Endothelial cell of umbilical vein (primary cell): ENCODE measurements around the gene FBLIM1. TPM values are rescaled to one million over a fixed set of nuclear protein-coding genes. Genes with fewer than 3 reads are reported as not detected.

Experiments
- BruUV-seq: library from RNA; stranded (reverse); fragments of 400-500 nt; replicated peaks from 2 replicates; lab custom pipeline; 2021; lab: Mats Ljungman, UMichigan
- CTCF ChIA-PET: fragments of 300-600, 350-600 bp; sonication (Branson Sonifier 250); formaldehyde crosslinking; loops from one replicate; lab custom pipeline; 2021; ENCODE audit warnings: antibody characterized with exemption, inconsistent platforms; lab: Charles Lee
- POLR2A ChIA-PET: fragments of 300-600, 350-600 bp; sonication (Branson Sonifier 250); formaldehyde crosslinking; loops from one replicate; lab custom pipeline; 2021; ENCODE audit warnings: antibody characterized with exemption, inconsistent platforms; lab: Charles Lee
- DNase-seq: peaks from one replicate; pipeline ENCODE4 v3.0.0-alpha.2; 2011; ENCODE audit warnings: low read depth, low spot score
- FAIRE-seq: peaks from 2 replicates; lab custom pipeline; 2011; peaks lifted over from hg19 to GRCh38; lab: Jason Lieb, UNC
- H2AFZ ChIP-seq: 2 replicates; pipeline ENCODE4 v1.6.0; 2012; ENCODE audit warnings: low read depth, low read length, control low read depth, inconsistent platforms
- H3K27ac ChIP-seq: 2 replicates; pipeline ENCODE4 v1.5.1; 2011; ENCODE audit warnings: low read depth, mild to moderate bottlenecking, control low read depth, low read length, moderate library complexity; ENCODE audit not compliant: insufficient read depth
- H3K27me3 ChIP-seq, 2 experiments: 2 replicates each; pipeline versions ENCODE4 v1.6.0 to v1.6.1; 2011; ENCODE audit warnings: low read length in 2 of 2, mixed read lengths in 1 of 2; ENCODE audit not compliant: control insufficient read depth in 2 of 2, insufficient read depth in 2 of 2
- H3K36me3 ChIP-seq, 2 experiments: 2 replicates in 1 of 2; 3 replicates in 1 of 2; pipeline ENCODE4 v1.5.1; 2011; ENCODE audit warnings: low read length in 2 of 2, mild to moderate bottlenecking in 1 of 2, moderate library complexity in 1 of 2; ENCODE audit not compliant: control insufficient read depth in 2 of 2, insufficient read depth in 2 of 2; ENCODE audit errors: extremely low read depth in 1 of 2
- H3K4me1 ChIP-seq: 3 replicates; pipeline ENCODE4 v1.5.1; 2011; ENCODE audit warnings: mild to moderate bottlenecking, low read length; ENCODE audit not compliant: control insufficient read depth, insufficient read depth; ENCODE audit errors: extremely low read depth
- H3K4me2 ChIP-seq: 2 replicates; pipeline ENCODE4 v1.6.1; 2011; ENCODE audit warnings: low read length, control low read depth, mixed read lengths; ENCODE audit not compliant: insufficient read depth
- H3K4me3 ChIP-seq, 3 experiments: fragments of 200-600 bp in 1 of 3; sonication (generic), shearing (Covaris generic) in 1 of 3; replicated peaks in 1 of 3; 2 replicates each; pipeline ENCODE4 v1.5.1; 2011 to 2016; ENCODE audit warnings: control low read depth in 3 of 3, low read length in 3 of 3, mild to moderate bottlenecking in 2 of 3, inconsistent platforms in 1 of 3, low read depth in 1 of 3, moderate library complexity in 1 of 3; ENCODE audit not compliant: insufficient read depth in 1 of 3
- H3K79me2 ChIP-seq: 2 replicates; pipeline ENCODE4 v1.6.0; 2012; ENCODE audit warnings: low read length, inconsistent platforms; ENCODE audit not compliant: control insufficient read depth, insufficient read depth
- H3K9ac ChIP-seq: replicated peaks from 2 replicates; pipeline ENCODE3; 2011; ENCODE audit warnings: low read length, control low read depth; ENCODE audit not compliant: insufficient read depth; ENCODE audit errors: extremely low read depth
- H3K9me1 ChIP-seq: replicated peaks from 3 replicates; pipeline ENCODE4 v1.6.0; 2011; ENCODE audit warnings: mild to moderate bottlenecking, low read length; ENCODE audit not compliant: control insufficient read depth, insufficient read depth; ENCODE audit errors: extremely low read depth
- H3K9me3 ChIP-seq: replicated peaks from 2 replicates; pipeline ENCODE4 v1.5.1; 2012; ENCODE audit warnings: low read length, inconsistent platforms; ENCODE audit not compliant: control insufficient read depth, insufficient read depth
- H4K20me1 ChIP-seq: replicated peaks from 2 replicates; pipeline ENCODE3; 2011; ENCODE audit warnings: mild to moderate bottlenecking, low read length; ENCODE audit not compliant: control insufficient read depth, insufficient read depth; ENCODE audit errors: extremely low read depth
- EZH2 ChIP-seq: IDR thresholded peaks from 2 replicates; pipeline ENCODE4 v1.6.1; 2012; ENCODE audit warnings: borderline replicate concordance, low read depth, mild to moderate bottlenecking, moderate library complexity, low read length, inconsistent platforms; ENCODE audit not compliant: severe bottlenecking
- FOS ChIP-seq: IDR thresholded peaks from 2 replicates; pipeline ENCODE4 v1.6.1; 2011; ENCODE audit warnings: mild to moderate bottlenecking, low read length, moderate library complexity, borderline replicate concordance; ENCODE audit not compliant: insufficient read depth
- GATA2 ChIP-seq: IDR thresholded peaks from 2 replicates; pipeline ENCODE4 v1.7.0; 2011; ENCODE audit warnings: low read depth, mild to moderate bottlenecking, moderate library complexity, mixed read lengths, low read length; ENCODE audit not compliant: insufficient read length, insufficient read depth
- JUN ChIP-seq: IDR thresholded peaks from 2 replicates; pipeline ENCODE4 v1.6.1; 2011; ENCODE audit warnings: borderline replicate concordance, low read depth; ENCODE audit not compliant: insufficient read length, insufficient read depth
- MYC ChIP-seq: IDR thresholded peaks from one replicate; pipeline ENCODE4 v1.6.1; 2011; ENCODE audit warnings: mild to moderate bottlenecking, low read depth, low read length
- POLR2A ChIP-seq: IDR thresholded peaks from 2 replicates; pipeline ENCODE4 v1.6.1; 2012; ENCODE audit warnings: low read depth, mild to moderate bottlenecking, control low read depth, low read length
- POLR2AphosphoS5 ChIP-seq: IDR thresholded peaks from 2 replicates; pipeline ENCODE4 v1.6.1; 2012; ENCODE audit warnings: low read depth, mild to moderate bottlenecking, control low read depth, low read length, moderate library complexity; ENCODE audit not compliant: insufficient read depth
- dilution Hi-C: fragments of 300-500 bp; cut with MboI; formaldehyde crosslinking; loops from one replicate; pipeline ENCODE4 v1.15.0; 2019; ENCODE audit warnings: low sequenced_read_pairs; ENCODE audit not compliant: extremely low pct_ligation_motif_present
- intact Hi-C: fragments of 100-400 bp; cut with micrococcal nuclease; formaldehyde crosslinking; loops from one replicate; pipeline ENCODE4 v1.10.0; 2022
- polyA plus RNA-seq, 4 experiments: library from polyadenylated mRNA; depleted of rRNA in 3 of 4; stranded (reverse) in 3 of 4; unstranded in 1 of 4; fragments of >200 nt; gene quantifications; 2 replicates each; pipeline versions ENCODE4 v1.2.1 to v1.2.3, GENCODE V29; 2011 to 2012; ENCODE audit warnings: missing spikeins in 1 of 4
- total RNA-seq: library from RNA; stranded (reverse); gene quantifications from 2 replicates; pipeline ENCODE4 v1.2.3, GENCODE V29; 2021
- TF ChIP-seq, protein P1 (sequence below): IDR thresholded peaks from 2 replicates; pipeline ENCODE4 v1.6.1; 2011; ENCODE audit not compliant: insufficient read depth, insufficient read length
- TF ChIP-seq, protein P2 (sequence below), 2 donors: IDR thresholded peaks; 1 replicate in 1 of 2; 2 replicates in 1 of 2; pipeline ENCODE4 v1.5.1; 2011; ENCODE audit warnings: low read length in 2 of 2, mild to moderate bottlenecking in 2 of 2, moderate library complexity in 2 of 2, control low read depth in 1 of 2, inconsistent platforms in 1 of 2, low read depth in 1 of 2; ENCODE audit not compliant: insufficient read depth in 1 of 2; ENCODE audit errors: extremely low read depth in 1 of 2

The FBLIM1 gene
- total and polyA plus RNA-seq, 2 donors (not counting 3 experiments of a cell fraction or from before 2014, with no cell fraction given) = 363 to 414 TPM

DNA sequence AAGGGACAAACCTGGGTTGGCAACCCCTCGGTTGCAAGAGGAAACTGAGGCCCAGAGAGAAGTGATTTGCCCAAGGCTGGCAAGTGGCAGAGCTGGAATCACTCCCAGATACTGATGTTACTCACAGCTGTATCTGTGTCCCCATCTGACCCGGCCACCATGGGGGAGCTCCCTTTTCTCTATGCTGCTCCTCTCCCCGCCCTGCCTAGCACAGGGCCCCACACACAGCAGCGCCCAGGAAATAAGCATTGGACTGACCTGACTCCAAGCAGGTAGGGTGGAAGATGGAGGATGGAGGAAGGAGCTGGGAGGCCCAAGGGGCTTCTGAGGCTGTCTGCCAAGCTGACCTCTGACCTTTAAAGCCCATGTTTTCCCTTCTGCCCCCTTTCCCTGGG lies 3.0 kb upstream of the FBLIM1 start:
- ChIA-PET POLR2A (interaction anchor here (0.6 kb wide), 1 partner anchor 320 kb away, joined by 5 read pairs; no protein-coding TSS in a partner anchor), CTCF (interaction anchor here (1.0 kb wide), 1 partner anchor 10 kb away, joined by 3 read pairs; no protein-coding TSS in a partner anchor)
- intact Hi-C loops (no loop called here), dilution Hi-C loops (no loop called here)
- no peak overlapping the region for H3K9ac ChIP-seq
- no peak for DNase-seq
- no peak overlapping the region for H2AFZ ChIP-seq
- no peaks in the 10 kb centered on the region for H3K36me3 ChIP-seq
- H3K9me3 ChIP-seq = no peaks in the 10 kb centered on the region
- no peaks in the 10 kb centered on the region for H3K27me3 ChIP-seq
- no peaks in the 10 kb centered on the region for H4K20me1 ChIP-seq
- H3K4me2 ChIP-seq = no peak overlapping the region
- peaks cover 30% of the 10 kb centered on the region for H3K4me1 ChIP-seq
- peak overlapping the region; percentile 58 for H3K27ac ChIP-seq
- no peaks in the 10 kb centered on the region for H3K9me1 ChIP-seq
- FAIRE-seq = no peak
- TF ChIP-seq POLR2A (no peak), EZH2 (no peak), POLR2AphosphoS5 (no peak), JUN (no peak), GATA2 (no peak), MYC (no peak), FOS (no peak)
- TF ChIP-seq, protein P1, sequence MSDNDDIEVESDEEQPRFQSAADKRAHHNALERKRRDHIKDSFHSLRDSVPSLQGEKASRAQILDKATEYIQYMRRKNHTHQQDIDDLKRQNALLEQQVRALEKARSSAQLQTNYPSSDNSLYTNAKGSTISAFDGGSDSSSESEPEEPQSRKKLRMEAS = no peak
- TF ChIP-seq, protein P2, sequence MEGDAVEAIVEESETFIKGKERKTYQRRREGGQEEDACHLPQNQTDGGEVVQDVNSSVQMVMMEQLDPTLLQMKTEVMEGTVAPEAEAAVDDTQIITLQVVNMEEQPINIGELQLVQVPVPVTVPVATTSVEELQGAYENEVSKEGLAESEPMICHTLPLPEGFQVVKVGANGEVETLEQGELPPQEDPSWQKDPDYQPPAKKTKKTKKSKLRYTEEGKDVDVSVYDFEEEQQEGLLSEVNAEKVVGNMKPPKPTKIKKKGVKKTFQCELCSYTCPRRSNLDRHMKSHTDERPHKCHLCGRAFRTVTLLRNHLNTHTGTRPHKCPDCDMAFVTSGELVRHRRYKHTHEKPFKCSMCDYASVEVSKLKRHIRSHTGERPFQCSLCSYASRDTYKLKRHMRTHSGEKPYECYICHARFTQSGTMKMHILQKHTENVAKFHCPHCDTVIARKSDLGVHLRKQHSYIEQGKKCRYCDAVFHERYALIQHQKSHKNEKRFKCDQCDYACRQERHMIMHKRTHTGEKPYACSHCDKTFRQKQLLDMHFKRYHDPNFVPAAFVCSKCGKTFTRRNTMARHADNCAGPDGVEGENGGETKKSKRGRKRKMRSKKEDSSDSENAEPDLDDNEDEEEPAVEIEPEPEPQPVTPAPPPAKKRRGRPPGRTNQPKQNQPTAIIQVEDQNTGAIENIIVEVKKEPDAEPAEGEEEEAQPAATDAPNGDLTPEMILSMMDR (IDR thresholded peaks at IDR 0.05; ENCODE audit: extremely low read depth in 1 of 2, insufficient read depth in 1 of 2, low read depth in 1 of 2, low read length in 2 of 2) = no peak
- H3K4me3 ChIP-seq = no peak overlapping the region
- peaks cover 21% of the 10 kb centered on the region for H3K79me2 ChIP-seq
- BruUV-seq = no TSS peak
